ENCODE results near the gene CCNF.

GRCh38 chr16:2438121-2438520 lies 8.9 kb downstream of the CCNF start:
- TF ChIP-seq MEIS2 (IDR thresholded peaks at IDR 0.05; ENCODE audit: partially characterized antibody) (no peak), MECOM (CRISPR knock-in tag; IDR thresholded peaks at IDR 0.05) (no peak), POLR2A (conservative IDR thresholded peaks at IDR 0.05) (no peak)
- TF ChIP-seq, protein P1, sequence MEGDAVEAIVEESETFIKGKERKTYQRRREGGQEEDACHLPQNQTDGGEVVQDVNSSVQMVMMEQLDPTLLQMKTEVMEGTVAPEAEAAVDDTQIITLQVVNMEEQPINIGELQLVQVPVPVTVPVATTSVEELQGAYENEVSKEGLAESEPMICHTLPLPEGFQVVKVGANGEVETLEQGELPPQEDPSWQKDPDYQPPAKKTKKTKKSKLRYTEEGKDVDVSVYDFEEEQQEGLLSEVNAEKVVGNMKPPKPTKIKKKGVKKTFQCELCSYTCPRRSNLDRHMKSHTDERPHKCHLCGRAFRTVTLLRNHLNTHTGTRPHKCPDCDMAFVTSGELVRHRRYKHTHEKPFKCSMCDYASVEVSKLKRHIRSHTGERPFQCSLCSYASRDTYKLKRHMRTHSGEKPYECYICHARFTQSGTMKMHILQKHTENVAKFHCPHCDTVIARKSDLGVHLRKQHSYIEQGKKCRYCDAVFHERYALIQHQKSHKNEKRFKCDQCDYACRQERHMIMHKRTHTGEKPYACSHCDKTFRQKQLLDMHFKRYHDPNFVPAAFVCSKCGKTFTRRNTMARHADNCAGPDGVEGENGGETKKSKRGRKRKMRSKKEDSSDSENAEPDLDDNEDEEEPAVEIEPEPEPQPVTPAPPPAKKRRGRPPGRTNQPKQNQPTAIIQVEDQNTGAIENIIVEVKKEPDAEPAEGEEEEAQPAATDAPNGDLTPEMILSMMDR (IDR thresholded peaks at IDR 0.05 in 2 of 3, conservative IDR thresholded peaks at IDR 0.05 in 1 of 3; ENCODE audit: insufficient read depth in 2 of 3, low read depth in 1 of 3, low read length in 3 of 3) = 0 out of 6 replicates have a peak, but pooled peaks of 1 of the 3 experiments have one; percentile 3

All from K562 (cell line).